ENCODE data around the gene SPATA2L.

SPATA2L gene

GRCh38 chr16:89748076-89748475 lies 46.6 kb upstream of the SPATA2L start:
- no peak overlapping the region for H3K4me2 ChIP-seq (ENCODE audit: low read depth, low read length, poor library complexity, severe bottlenecking)
- no peak overlapping the region for H3K4me3 ChIP-seq (ENCODE audit: insufficient read depth, low read length, poor library complexity, severe bottlenecking)
- no peaks in the 10 kb centered on the region for H3K9me2 ChIP-seq (replicated peaks; ENCODE audit: insufficient read depth, low read length)
- H3K79me2 ChIP-seq (ENCODE audit: insufficient read depth, low read length) = no peaks in the 10 kb centered on the region
- H3K9me3 ChIP-seq (ENCODE audit: insufficient read depth, low read length) = no peaks in the 10 kb centered on the region
- peaks cover 6% of the 10 kb centered on the region; the same call in 1 of the 2 replicates for H3K36me3 ChIP-seq (ENCODE audit: low read length)
- H3F3A ChIP-seq (ENCODE audit: insufficient read depth) = no peaks in the 10 kb centered on the region
- no peak overlapping the region for H2AFZ ChIP-seq (ENCODE audit: low read depth, low read length, severe bottlenecking)
- H3K9ac ChIP-seq (ENCODE audit: low read length) = no peak overlapping the region
- H3K27ac ChIP-seq (ENCODE audit: low read depth, low read length) = no peak overlapping the region
- TF ChIP-seq EZH2phosphoT487 (conservative IDR thresholded peaks at IDR 0.05; ENCODE audit: low read length) = no peak
- no peak for TF ChIP-seq CTCF (IDR thresholded peaks at IDR 0.05; ENCODE audit: insufficient read depth, low read length, poor library complexity, severe bottlenecking)
- no peaks in the 10 kb centered on the region for H4K20me1 ChIP-seq (ENCODE audit: low read depth, low read length)
- H3K27me3 ChIP-seq (ENCODE audit: low read length) = no peaks in the 10 kb centered on the region

GRCh38 chr16:89746043-89746442 lies 44.5 kb upstream of the SPATA2L start:
- Histone ChIP-seq H2AFZ (ENCODE audit: low read depth, low read length, severe bottlenecking) (no peak overlapping the region), H3K79me2 (ENCODE audit: insufficient read depth, low read length) (no peaks in the 10 kb centered on the region), H3K9me3 (ENCODE audit: insufficient read depth, low read length) (no peaks in the 10 kb centered on the region), H3K4me2 (ENCODE audit: low read depth, low read length, poor library complexity, severe bottlenecking) (no peak overlapping the region), H3K36me3 (ENCODE audit: low read length) (peaks cover 6% of the 10 kb centered on the region; the same call in 1 of the 2 replicates), H3F3A (ENCODE audit: insufficient read depth) (peaks cover 7% of the 10 kb centered on the region), H3K9ac (ENCODE audit: low read length) (no peak overlapping the region), H3K27ac (ENCODE audit: low read depth, low read length) (no peak overlapping the region), H4K20me1 (ENCODE audit: low read depth, low read length) (no peaks in the 10 kb centered on the region), H3K4me3 (ENCODE audit: insufficient read depth, low read length, poor library complexity, severe bottlenecking) (no peak overlapping the region), H3K9me2 (replicated peaks; ENCODE audit: insufficient read depth, low read length) (no peaks in the 10 kb centered on the region), H3K27me3 (ENCODE audit: low read length) (no peaks in the 10 kb centered on the region)
- TF ChIP-seq CTCF (IDR thresholded peaks at IDR 0.05; ENCODE audit: insufficient read depth, low read length, poor library complexity, severe bottlenecking) (no peak), EZH2phosphoT487 (conservative IDR thresholded peaks at IDR 0.05; ENCODE audit: low read length) (no peak)

- Histone ChIP-seq H4K20me1 (ENCODE audit: low read depth, low read length) (no peaks in the 10 kb centered on the region), H3K4me2 (ENCODE audit: low read depth, low read length, poor library complexity, severe bottlenecking) (no peak overlapping the region), H3K36me3 (ENCODE audit: low read length) (peaks cover 12% of the 10 kb centered on the region; the same call in 1 of the 2 replicates), H2AFZ (ENCODE audit: low read depth, low read length, severe bottlenecking) (no peak overlapping the region), H3K9ac (ENCODE audit: low read length) (no peak overlapping the region), H3K27me3 (ENCODE audit: low read length) (no peaks in the 10 kb centered on the region), H3K79me2 (ENCODE audit: insufficient read depth, low read length) (no peaks in the 10 kb centered on the region), H3K27ac (ENCODE audit: low read depth, low read length) (no peak overlapping the region), H3F3A (ENCODE audit: insufficient read depth) (peaks cover 12% of the 10 kb centered on the region), H3K4me3 (ENCODE audit: insufficient read depth, low read length, poor library complexity, severe bottlenecking) (no peak overlapping the region), H3K9me2 (replicated peaks; ENCODE audit: insufficient read depth, low read length) (no peaks in the 10 kb centered on the region), H3K9me3 (ENCODE audit: insufficient read depth, low read length) (no peaks in the 10 kb centered on the region)
- no peak for TF ChIP-seq EZH2phosphoT487 (conservative IDR thresholded peaks at IDR 0.05; ENCODE audit: low read length)
Measured at GRCh38 chr16:89744813-89745212, 43.3 kb upstream of the SPATA2L start.

GRCh38 chr16:89742948-89743347 lies 41.4 kb upstream of the SPATA2L start:
- TF ChIP-seq EZH2phosphoT487 (conservative IDR thresholded peaks at IDR 0.05; ENCODE audit: low read length) = no peak
- TF ChIP-seq CTCF (IDR thresholded peaks at IDR 0.05; ENCODE audit: insufficient read depth, low read length, poor library complexity, severe bottlenecking) = no peak
- H4K20me1 ChIP-seq (ENCODE audit: low read depth, low read length) = no peaks in the 10 kb centered on the region
- H3F3A ChIP-seq (ENCODE audit: insufficient read depth) = peaks cover 12% of the 10 kb centered on the region
- H3K27me3 ChIP-seq (ENCODE audit: low read length) = no peaks in the 10 kb centered on the region
- no peak overlapping the region for H3K4me3 ChIP-seq (ENCODE audit: insufficient read depth, low read length, poor library complexity, severe bottlenecking)
- H3K27ac ChIP-seq (ENCODE audit: low read depth, low read length) = no peak overlapping the region
- no peak overlapping the region for H2AFZ ChIP-seq (ENCODE audit: low read depth, low read length, severe bottlenecking)
- H3K9me3 ChIP-seq (ENCODE audit: insufficient read depth, low read length) = no peaks in the 10 kb centered on the region
- peaks cover 12% of the 10 kb centered on the region; the same call in 1 of the 2 replicates for H3K36me3 ChIP-seq (ENCODE audit: low read length)
- H3K9me2 ChIP-seq (replicated peaks; ENCODE audit: insufficient read depth, low read length) = no peaks in the 10 kb centered on the region
- H3K79me2 ChIP-seq (ENCODE audit: insufficient read depth, low read length) = no peaks in the 10 kb centered on the region
- H3K4me2 ChIP-seq (ENCODE audit: low read depth, low read length, poor library complexity, severe bottlenecking) = no peak overlapping the region
- H3K9ac ChIP-seq (ENCODE audit: low read length) = no peak overlapping the region
